Mammary epithelial cell (primary cell): ENCODE results near the gene ALK.

ENCODE experiments used
- EZH2 ChIP-seq: IDR thresholded peaks from 2 replicates; pipeline ENCODE4 v1.6.1; 2012; ENCODE audit warnings: low read length, inconsistent platforms, borderline replicate concordance
- TF ChIP-seq, protein P1 (sequence below), 2 donors: IDR thresholded peaks in 1 of 2; conservative IDR thresholded peaks in 1 of 2; 2 replicates each; pipeline ENCODE4 v1.5.1; 2011 to 2012; ENCODE audit warnings: inconsistent platforms in 2 of 2, low read length in 2 of 2, mild to moderate bottlenecking in 2 of 2, control low read depth in 1 of 2, low read depth in 1 of 2; ENCODE audit not compliant: insufficient read depth in 1 of 2; ENCODE audit errors: extremely low read depth in 1 of 2

DNA sequence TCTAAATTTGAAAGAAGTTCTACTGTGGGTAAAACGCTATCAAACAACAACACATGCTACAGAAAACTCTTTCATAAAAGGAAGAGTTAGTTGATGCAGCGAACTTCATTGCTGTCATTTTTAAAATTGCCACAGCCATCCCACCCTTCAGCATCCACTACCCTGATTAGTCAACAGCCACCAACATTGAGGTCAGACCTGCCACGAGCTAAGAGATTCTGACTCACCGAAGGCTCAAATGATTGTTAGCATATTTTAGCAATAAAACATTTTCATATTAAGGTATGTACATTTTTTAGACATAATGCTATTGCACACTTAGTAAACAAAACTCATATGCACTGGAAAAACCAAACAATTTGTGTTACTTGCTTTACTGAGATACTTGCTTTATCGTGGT lies 459.1 kb downstream of the ALK start:
- TF ChIP-seq, protein P1, sequence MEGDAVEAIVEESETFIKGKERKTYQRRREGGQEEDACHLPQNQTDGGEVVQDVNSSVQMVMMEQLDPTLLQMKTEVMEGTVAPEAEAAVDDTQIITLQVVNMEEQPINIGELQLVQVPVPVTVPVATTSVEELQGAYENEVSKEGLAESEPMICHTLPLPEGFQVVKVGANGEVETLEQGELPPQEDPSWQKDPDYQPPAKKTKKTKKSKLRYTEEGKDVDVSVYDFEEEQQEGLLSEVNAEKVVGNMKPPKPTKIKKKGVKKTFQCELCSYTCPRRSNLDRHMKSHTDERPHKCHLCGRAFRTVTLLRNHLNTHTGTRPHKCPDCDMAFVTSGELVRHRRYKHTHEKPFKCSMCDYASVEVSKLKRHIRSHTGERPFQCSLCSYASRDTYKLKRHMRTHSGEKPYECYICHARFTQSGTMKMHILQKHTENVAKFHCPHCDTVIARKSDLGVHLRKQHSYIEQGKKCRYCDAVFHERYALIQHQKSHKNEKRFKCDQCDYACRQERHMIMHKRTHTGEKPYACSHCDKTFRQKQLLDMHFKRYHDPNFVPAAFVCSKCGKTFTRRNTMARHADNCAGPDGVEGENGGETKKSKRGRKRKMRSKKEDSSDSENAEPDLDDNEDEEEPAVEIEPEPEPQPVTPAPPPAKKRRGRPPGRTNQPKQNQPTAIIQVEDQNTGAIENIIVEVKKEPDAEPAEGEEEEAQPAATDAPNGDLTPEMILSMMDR (conservative IDR thresholded peaks at IDR 0.05 in 1 of 2, IDR thresholded peaks at IDR 0.05 in 1 of 2; ENCODE audit: extremely low read depth in 1 of 2, insufficient read depth in 1 of 2, low read depth in 1 of 2, low read length in 2 of 2): no peak
- no peak for TF ChIP-seq EZH2
